ENCODE results near the gene OR52E2.
"Not testable (repeated sequence)": the region's sequence is repeated elsewhere in the genome, so short reads cannot be mapped to it uniquely, and the experiment has no call there.

Gene OR52E2

DNA sequence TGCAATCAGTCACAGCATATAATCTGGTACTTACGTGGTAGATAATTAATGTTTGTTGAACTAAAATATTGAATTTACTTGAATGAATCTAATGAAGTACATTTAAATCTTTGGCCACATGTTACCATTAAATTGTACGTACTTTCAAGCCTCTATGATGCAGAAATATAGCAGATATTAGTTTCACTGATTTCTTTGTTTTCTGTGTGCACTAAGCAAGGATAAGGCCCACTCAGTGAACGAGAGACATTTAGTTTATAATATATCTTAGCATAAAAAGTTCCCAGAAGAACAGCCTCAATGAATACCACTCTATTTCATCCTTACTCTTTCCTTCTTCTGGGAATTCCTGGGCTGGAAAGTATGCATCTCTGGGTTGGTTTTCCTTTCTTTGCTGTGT is 9.8 kb upstream of the OR52E2 start, which contains the start of gene OR52E1:
TSS of gene OR52E1 (plus strand) at position 301 of the 400 bp plus-strand sequence.
- Histone ChIP-seq H3K9ac (ENCODE audit: low read length in 2 of 2) (no peak within 1 kb of the TSS), H3K27ac (ENCODE audit: low read length) (no peak within 1 kb of the TSS), H3K4me1 (ENCODE audit: control insufficient read depth, insufficient read depth, low read length) (no peaks in the 10 kb centered on the region), H3K4me3 (ENCODE audit: low read length in 2 of 2) (no peak within 1 kb of the TSS), H3K27me3 (ENCODE audit: control insufficient read depth in 1 of 2, insufficient read depth in 2 of 2, low read length in 2 of 2) (no peaks in the 10 kb centered on the region), H3K36me3 (ENCODE audit: control insufficient read depth in 2 of 2, insufficient read depth in 2 of 2, low read length in 2 of 2) (no peaks in the 10 kb centered on the region), H3K9me3 (ENCODE audit: control insufficient read depth in 2 of 2, low read length in 2 of 2) (no peaks in the 10 kb centered on the region)

DNA sequence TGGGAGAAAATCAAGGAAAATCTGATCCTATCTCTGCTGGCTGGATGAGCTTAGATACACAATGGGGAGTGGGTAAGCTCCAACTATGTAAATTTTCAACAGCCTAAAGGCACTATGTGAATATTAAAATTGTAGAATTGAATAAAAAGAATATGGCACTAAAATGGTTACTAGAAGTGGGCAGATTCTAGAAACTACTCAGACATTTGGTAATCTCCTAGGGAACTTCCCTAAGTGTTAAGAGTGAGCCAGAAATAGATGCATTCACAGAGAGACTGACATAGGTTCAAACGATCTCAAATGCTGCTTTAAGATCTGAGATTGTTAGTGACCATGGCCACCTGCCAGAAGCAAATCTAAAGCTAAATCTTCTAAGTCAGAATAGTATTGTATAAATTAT is 5.6 kb upstream of the OR52E2 start:
- no peaks in the 10 kb centered on the region for H3K27me3 ChIP-seq (ENCODE audit: control insufficient read depth in 1 of 2, insufficient read depth in 2 of 2, low read length in 2 of 2)
- H3K9me3 ChIP-seq (ENCODE audit: control insufficient read depth in 2 of 2, low read length in 2 of 2) = no peaks in the 10 kb centered on the region
- H3K4me3 ChIP-seq (ENCODE audit: low read length in 2 of 2) = no peak overlapping the region
- H3K4me1 ChIP-seq (ENCODE audit: control insufficient read depth, insufficient read depth, low read length) = no peaks in the 10 kb centered on the region
- no peaks in the 10 kb centered on the region for H3K36me3 ChIP-seq (ENCODE audit: control insufficient read depth in 2 of 2, insufficient read depth in 2 of 2, low read length in 2 of 2)
- H3K27ac ChIP-seq (ENCODE audit: low read length) = no peak overlapping the region
- no peak overlapping the region for H3K9ac ChIP-seq (ENCODE audit: low read length in 2 of 2)

DNA sequence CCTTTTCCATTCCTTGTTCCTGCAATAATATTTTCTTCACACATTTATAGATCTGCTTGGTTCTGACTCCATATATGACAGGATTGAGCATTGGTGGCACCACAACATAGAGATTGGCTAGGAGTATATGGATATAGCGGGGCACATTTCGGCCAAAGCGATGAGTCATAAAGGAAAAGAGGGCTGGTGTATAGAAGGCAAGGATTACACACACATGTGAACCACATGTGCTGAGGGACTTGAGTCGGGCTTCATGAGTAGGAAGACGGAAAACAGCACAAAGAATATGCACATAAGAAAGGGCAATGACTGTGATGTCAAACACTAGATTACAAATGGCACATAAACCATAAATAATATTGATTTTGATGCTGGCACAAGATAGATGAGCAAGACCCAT is 748 bp downstream of the OR52E2 start:
- H3K4me3 ChIP-seq (ENCODE audit: low read length in 2 of 2); H3K27me3 ChIP-seq (ENCODE audit: control insufficient read depth in 1 of 2, insufficient read depth in 2 of 2, low read length in 2 of 2); H3K9ac ChIP-seq (ENCODE audit: low read length in 2 of 2); H3K4me1 ChIP-seq (ENCODE audit: control insufficient read depth, insufficient read depth, low read length); H3K36me3 ChIP-seq (ENCODE audit: control insufficient read depth in 2 of 2, insufficient read depth in 2 of 2, low read length in 2 of 2); H3K9me3 ChIP-seq (ENCODE audit: control insufficient read depth in 2 of 2, low read length in 2 of 2); H3K27ac ChIP-seq (ENCODE audit: low read length): not testable (repeated sequence)

DNA sequence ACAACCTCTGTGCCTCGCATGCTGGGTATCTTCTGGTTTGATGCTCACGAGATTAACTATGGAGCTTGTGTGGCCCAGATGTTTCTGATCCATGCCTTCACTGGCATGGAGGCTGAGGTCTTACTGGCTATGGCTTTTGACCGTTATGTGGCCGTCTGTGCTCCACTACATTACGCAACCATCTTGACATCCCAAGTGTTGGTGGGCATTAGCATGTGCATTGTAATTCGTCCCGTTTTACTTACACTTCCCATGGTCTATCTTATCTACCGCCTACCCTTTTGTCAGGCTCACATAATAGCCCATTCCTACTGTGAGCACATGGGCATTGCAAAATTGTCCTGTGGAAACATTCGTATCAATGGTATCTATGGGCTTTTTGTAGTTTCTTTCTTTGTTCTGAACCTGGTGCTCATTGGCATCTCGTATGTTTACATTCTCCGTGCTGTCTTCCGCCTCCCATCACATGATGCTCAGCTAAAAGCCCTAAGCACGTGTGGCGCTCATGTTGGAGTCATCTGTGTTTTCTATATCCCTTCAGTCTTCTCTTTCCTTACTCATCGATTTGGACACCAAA is 12.6 kb downstream of the OR52E2 start:
- Histone ChIP-seq H3K27ac (ENCODE audit: low read length) (no peak overlapping the region), H3K9ac (ENCODE audit: low read length in 2 of 2) (no peak overlapping the region), H3K36me3 (ENCODE audit: control insufficient read depth in 2 of 2, insufficient read depth in 2 of 2, low read length in 2 of 2) (no peaks in the 10 kb centered on the region), H3K4me3 (ENCODE audit: low read length in 2 of 2) (no peak overlapping the region), H3K4me1 (ENCODE audit: control insufficient read depth, insufficient read depth, low read length) (no peaks in the 10 kb centered on the region), H3K27me3 (ENCODE audit: control insufficient read depth in 1 of 2, insufficient read depth in 2 of 2, low read length in 2 of 2) (no peaks in the 10 kb centered on the region), H3K9me3 (ENCODE audit: control insufficient read depth in 2 of 2, low read length in 2 of 2) (no peaks in the 10 kb centered on the region)

DNA sequence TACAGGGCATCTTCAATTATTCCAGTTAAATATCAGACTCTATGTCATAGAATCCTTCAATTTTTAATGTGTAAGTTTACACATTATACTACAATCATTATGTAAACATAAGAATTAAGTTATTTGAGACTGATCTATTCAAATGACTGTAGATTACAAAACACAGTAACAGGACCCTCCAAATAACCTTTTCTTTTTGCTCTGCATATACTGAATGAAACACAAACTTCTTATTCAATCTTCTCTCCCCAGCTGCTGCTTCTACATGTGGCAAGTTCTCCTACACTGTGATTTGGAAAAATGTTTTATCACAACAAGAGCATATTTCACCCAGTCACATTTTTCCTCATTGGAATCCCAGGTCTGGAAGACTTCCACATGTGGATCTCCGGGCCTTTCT is 13.2 kb downstream of the OR52E2 start, which contains the start of gene OR52J3:
TSS of gene OR52J3 (plus strand) at position 301 of the 400 bp plus-strand sequence. CDS start at position 301, 0 bp downstream.
- Histone ChIP-seq H3K4me3 (ENCODE audit: low read length in 2 of 2) (no peak within 1 kb of the TSS), H3K27ac (ENCODE audit: low read length) (no peak within 1 kb of the TSS), H3K9ac (ENCODE audit: low read length in 2 of 2) (no peak within 1 kb of the TSS), H3K36me3 (ENCODE audit: control insufficient read depth in 2 of 2, insufficient read depth in 2 of 2, low read length in 2 of 2) (no peaks in the 10 kb centered on the region), H3K9me3 (ENCODE audit: control insufficient read depth in 2 of 2, low read length in 2 of 2) (no peaks in the 10 kb centered on the region), H3K27me3 (ENCODE audit: control insufficient read depth in 1 of 2, insufficient read depth in 2 of 2, low read length in 2 of 2) (no peaks in the 10 kb centered on the region), H3K4me1 (ENCODE audit: control insufficient read depth, insufficient read depth, low read length) (no peaks in the 10 kb centered on the region)

DNA sequence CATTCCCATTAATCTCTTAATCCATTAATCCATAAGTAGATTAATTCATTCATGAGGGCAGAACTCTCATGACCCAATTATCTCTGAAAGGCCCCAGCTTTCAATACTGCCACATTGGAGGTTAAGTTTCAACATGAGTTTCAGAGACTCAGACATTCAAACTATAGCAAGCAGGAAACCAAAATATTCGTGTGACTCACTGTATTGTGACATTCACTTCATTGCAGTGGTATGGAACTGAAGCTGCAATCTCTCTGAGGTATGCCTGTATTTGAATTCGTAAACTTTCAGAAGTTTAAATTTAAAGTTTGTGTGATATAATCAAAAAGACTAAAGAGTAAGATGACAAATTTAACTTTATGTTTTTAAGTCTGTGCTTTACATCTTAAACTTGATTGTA is 16.0 kb downstream of the OR52E2 start:
- Histone ChIP-seq H3K4me3 (ENCODE audit: low read length in 2 of 2) (no peak overlapping the region), H3K36me3 (ENCODE audit: control insufficient read depth in 2 of 2, insufficient read depth in 2 of 2, low read length in 2 of 2) (no peaks in the 10 kb centered on the region), H3K9me3 (ENCODE audit: control insufficient read depth in 2 of 2, low read length in 2 of 2) (no peaks in the 10 kb centered on the region), H3K27ac (ENCODE audit: low read length) (no peak overlapping the region), H3K4me1 (ENCODE audit: control insufficient read depth, insufficient read depth, low read length) (no peaks in the 10 kb centered on the region), H3K27me3 (ENCODE audit: control insufficient read depth in 1 of 2, insufficient read depth in 2 of 2, low read length in 2 of 2) (no peaks in the 10 kb centered on the region), H3K9ac (ENCODE audit: low read length in 2 of 2) (no peak overlapping the region)

DNA sequence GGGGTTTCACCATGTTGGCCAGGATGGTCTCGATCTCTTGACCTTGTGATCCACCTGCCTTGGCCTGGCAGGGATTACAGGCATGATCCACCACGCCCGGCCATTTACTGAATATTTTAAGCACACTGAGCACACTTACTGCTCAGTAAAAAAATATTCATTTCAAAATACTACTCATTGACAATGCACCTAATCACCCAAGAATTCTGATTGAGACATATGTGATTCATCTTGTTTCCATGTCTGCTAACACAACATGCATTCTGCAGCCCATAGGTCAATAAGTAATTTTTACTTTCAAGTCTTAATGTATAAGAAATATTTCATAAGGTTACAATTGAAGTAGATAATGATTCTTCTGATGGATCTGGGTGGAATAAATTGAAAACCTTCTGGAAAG is 17.3 kb downstream of the OR52E2 start:
- Histone ChIP-seq H3K36me3 (ENCODE audit: control insufficient read depth in 2 of 2, insufficient read depth in 2 of 2, low read length in 2 of 2) (no peaks in the 10 kb centered on the region), H3K9me3 (ENCODE audit: control insufficient read depth in 2 of 2, low read length in 2 of 2) (no peaks in the 10 kb centered on the region), H3K9ac (ENCODE audit: low read length in 2 of 2) (no peak overlapping the region)

DNA sequence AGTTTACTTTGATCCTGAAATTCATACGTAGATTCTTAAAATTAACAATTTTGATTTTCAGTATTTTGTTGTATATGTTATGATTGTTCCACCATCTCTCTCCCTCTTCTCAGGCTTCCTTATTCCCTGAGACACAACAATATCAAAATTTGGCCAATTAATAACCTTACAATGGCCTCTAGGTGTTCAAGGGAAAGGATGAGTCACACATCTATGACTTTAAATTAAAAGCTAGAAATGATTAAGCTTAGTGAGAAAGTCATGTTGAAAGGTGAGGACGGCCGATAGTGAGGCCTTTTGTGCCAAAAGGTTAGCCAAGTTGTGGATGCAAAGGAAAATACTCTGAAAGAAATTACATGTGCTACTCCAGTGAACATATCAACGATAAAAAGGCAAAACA is 18.6 kb downstream of the OR52E2 start:
- Histone ChIP-seq H3K27ac (ENCODE audit: low read length) (no peak overlapping the region), H3K9me3 (ENCODE audit: control insufficient read depth in 2 of 2, low read length in 2 of 2) (no peaks in the 10 kb centered on the region), H3K4me1 (ENCODE audit: control insufficient read depth, insufficient read depth, low read length) (no peaks in the 10 kb centered on the region), H3K36me3 (ENCODE audit: control insufficient read depth in 2 of 2, insufficient read depth in 2 of 2, low read length in 2 of 2) (no peaks in the 10 kb centered on the region), H3K27me3 (ENCODE audit: control insufficient read depth in 1 of 2, insufficient read depth in 2 of 2, low read length in 2 of 2) (no peaks in the 10 kb centered on the region), H3K9ac (ENCODE audit: low read length in 2 of 2) (no peak overlapping the region), H3K4me3 (ENCODE audit: low read length in 2 of 2) (no peak overlapping the region)

More for the DNA sequence above, 17.3 kb downstream of the OR52E2 start:
- Histone ChIP-seq H3K27ac (ENCODE audit: low read length) (no peak overlapping the region), H3K4me1 (ENCODE audit: control insufficient read depth, insufficient read depth, low read length) (no peaks in the 10 kb centered on the region), H3K4me3 (ENCODE audit: low read length in 2 of 2) (no peak overlapping the region), H3K27me3 (ENCODE audit: control insufficient read depth in 1 of 2, insufficient read depth in 2 of 2, low read length in 2 of 2) (no peaks in the 10 kb centered on the region)

DNA sequence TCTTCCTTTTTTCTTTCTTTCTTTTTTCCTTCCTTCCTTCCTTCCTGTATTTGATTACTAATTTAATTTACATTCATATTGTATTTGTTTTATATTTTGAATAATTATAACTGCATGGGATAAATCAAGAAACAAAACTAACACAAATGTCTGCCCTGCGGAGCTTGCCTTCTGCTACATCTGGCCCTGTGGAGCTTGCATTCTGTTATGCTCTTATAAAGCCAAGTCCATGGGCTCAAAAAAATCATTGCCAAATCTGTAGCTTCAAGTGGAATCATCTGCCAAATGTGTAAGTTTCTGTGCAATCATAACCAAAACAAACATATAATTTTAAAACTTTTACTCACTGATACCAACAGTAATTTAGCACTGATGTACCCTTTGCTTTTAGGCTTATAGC is 21.1 kb downstream of the OR52E2 start:
- Histone ChIP-seq H3K9ac (ENCODE audit: low read length in 2 of 2) (no peak overlapping the region), H3K36me3 (ENCODE audit: control insufficient read depth in 2 of 2, insufficient read depth in 2 of 2, low read length in 2 of 2) (no peaks in the 10 kb centered on the region), H3K4me3 (ENCODE audit: low read length in 2 of 2) (no peak overlapping the region), H3K27me3 (ENCODE audit: control insufficient read depth in 1 of 2, insufficient read depth in 2 of 2, low read length in 2 of 2) (no peaks in the 10 kb centered on the region), H3K9me3 (ENCODE audit: control insufficient read depth in 2 of 2, low read length in 2 of 2) (no peaks in the 10 kb centered on the region), H3K27ac (ENCODE audit: low read length) (no peak overlapping the region), H3K4me1 (ENCODE audit: control insufficient read depth, insufficient read depth, low read length) (no peaks in the 10 kb centered on the region)

DNA sequence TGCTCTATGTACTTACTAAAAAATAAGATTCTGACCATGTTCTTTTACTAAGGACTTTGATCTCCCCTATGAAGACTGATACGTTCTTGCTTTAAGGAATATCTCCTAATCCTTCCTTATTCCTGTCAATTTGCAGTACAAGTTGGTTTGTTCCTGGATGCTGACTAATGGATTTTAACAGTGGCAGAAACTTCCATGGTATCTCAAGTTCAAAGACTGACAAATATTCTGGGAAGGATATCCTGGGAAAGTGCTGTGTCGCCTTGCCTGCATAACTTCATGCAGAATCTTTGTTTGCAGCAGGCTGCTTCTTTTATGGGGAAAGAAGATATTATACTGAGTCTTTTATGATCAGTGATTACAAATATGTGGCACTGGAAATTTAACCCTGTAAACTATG is 21.5 kb downstream of the OR52E2 start:
- Histone ChIP-seq H3K4me3 (ENCODE audit: low read length in 2 of 2) (no peak overlapping the region), H3K9ac (ENCODE audit: low read length in 2 of 2) (no peak overlapping the region), H3K27ac (ENCODE audit: low read length) (no peak overlapping the region), H3K4me1 (ENCODE audit: control insufficient read depth, insufficient read depth, low read length) (no peaks in the 10 kb centered on the region), H3K27me3 (ENCODE audit: control insufficient read depth in 1 of 2, insufficient read depth in 2 of 2, low read length in 2 of 2) (no peaks in the 10 kb centered on the region), H3K9me3 (ENCODE audit: control insufficient read depth in 2 of 2, low read length in 2 of 2) (no peaks in the 10 kb centered on the region), H3K36me3 (ENCODE audit: control insufficient read depth in 2 of 2, insufficient read depth in 2 of 2, low read length in 2 of 2) (no peaks in the 10 kb centered on the region)

DNA sequence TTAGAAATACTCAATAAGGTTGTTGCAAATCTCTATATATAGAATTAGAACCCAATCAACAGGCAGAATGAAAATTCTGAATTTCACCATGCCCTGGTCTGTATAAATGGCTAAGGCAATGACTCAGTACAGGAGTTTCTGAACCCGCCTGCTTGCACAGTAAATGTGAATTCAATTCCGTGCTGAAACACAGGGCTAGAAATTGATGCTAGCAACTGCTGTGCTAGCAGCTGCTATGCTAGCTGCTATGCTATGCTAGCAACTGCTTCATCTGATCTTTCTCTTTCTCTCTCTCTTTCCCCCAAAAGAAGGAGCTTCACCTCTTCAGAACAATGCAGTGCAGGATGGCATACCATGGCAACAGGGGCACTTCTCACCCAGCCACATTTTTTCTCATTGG is 22.8 kb downstream of the OR52E2 start:
- Histone ChIP-seq H3K36me3 (ENCODE audit: control insufficient read depth in 2 of 2, insufficient read depth in 2 of 2, low read length in 2 of 2) (no peaks in the 10 kb centered on the region), H3K27me3 (ENCODE audit: control insufficient read depth in 1 of 2, insufficient read depth in 2 of 2, low read length in 2 of 2) (no peaks in the 10 kb centered on the region), H3K4me1 (ENCODE audit: control insufficient read depth, insufficient read depth, low read length) (no peaks in the 10 kb centered on the region), H3K4me3 (ENCODE audit: low read length in 2 of 2) (no peak overlapping the region), H3K9me3 (ENCODE audit: control insufficient read depth in 2 of 2, low read length in 2 of 2) (no peaks in the 10 kb centered on the region), H3K27ac (ENCODE audit: low read length) (no peak overlapping the region), H3K9ac (ENCODE audit: low read length in 2 of 2) (no peak overlapping the region)

All from stomach smooth muscle (tissue), 2 donors.